ENCODE measurements around the gene AGAP1. TPM values are rescaled to one million over a fixed set of nuclear protein-coding genes. Genes with fewer than 3 reads are reported as not detected.

AGAP1 gene
- total RNA-seq, 1 experiment from 2014 or later, result 25.8 TPM

GRCh38 chr2:236119003-236119402 is 625.2 kb downstream of the AGAP1 start:
- Histone ChIP-seq H4K20me1 (ENCODE audit: control insufficient read depth, insufficient read depth, insufficient read length) (no peaks in the 10 kb centered on the region), H4K91ac (ENCODE audit: insufficient read length, low read depth, low read length) (no peak overlapping the region), H3K27ac (ENCODE audit: insufficient read length, low read depth, low read length) (no peak overlapping the region), H3K4me2 (ENCODE audit: insufficient read depth, insufficient read length, low read length) (no peak overlapping the region), H2BK120ac (ENCODE audit: low read depth, low read length, poor library complexity, severe bottlenecking) (no peak overlapping the region), H2AFZ (ENCODE audit: low read length) (no peak overlapping the region), H3K27me3 (ENCODE audit: insufficient read depth, low read length) (no peaks in the 10 kb centered on the region), H2BK5ac (ENCODE audit: insufficient read length, low read length) (no peak overlapping the region), H3K23ac (ENCODE audit: insufficient read length, low read depth, low read length) (no peak overlapping the region), H2BK20ac (ENCODE audit: low read depth, low read length, poor library complexity, severe bottlenecking) (no peak overlapping the region), H3K18ac (ENCODE audit: insufficient read length, low read depth, low read length) (no peak overlapping the region), H3K23me2 (ENCODE audit: insufficient read length, low read depth, low read length, poor library complexity, severe bottlenecking) (no peaks in the 10 kb centered on the region), H3T11ph (ENCODE audit: low read length) (no peak overlapping the region), H2AK5ac (ENCODE audit: insufficient read length, low read length) (no peak overlapping the region), H2BK12ac (ENCODE audit: insufficient read length, low read depth, low read length) (no peak overlapping the region), H4K5ac (ENCODE audit: insufficient read length, low read depth, low read length) (no peak overlapping the region), H2BK15ac (ENCODE audit: low read depth, low read length) (no peak overlapping the region), H3K79me1 (ENCODE audit: insufficient read depth, low read depth, low read length, poor library complexity, severe bottlenecking) (no peaks in the 10 kb centered on the region), H3K4ac (ENCODE audit: low read depth, low read length) (no peak overlapping the region), H3K9me3 (ENCODE audit: control insufficient read depth, low read depth, low read length) (no peaks in the 10 kb centered on the region), H3K14ac (ENCODE audit: insufficient read depth, low read length) (no peak overlapping the region), H3K4me1 (ENCODE audit: insufficient read depth, low read length) (peaks cover 3% of the 10 kb centered on the region; the same call in 1 of the 2 replicates), H3K9ac (ENCODE audit: extremely low read depth, insufficient read length, low read length) (no peak overlapping the region), H3K56ac (ENCODE audit: insufficient read length, low read depth, low read length) (no peak overlapping the region), H3K79me2 (ENCODE audit: insufficient read depth, low read length) (no peaks in the 10 kb centered on the region), H4K8ac (replicated peaks; ENCODE audit: insufficient read length, low read depth, low read length) (no peak overlapping the region)
- Mint-ChIP-seq H3K4me3 (no peak overlapping the region), H3K27ac (no peak overlapping the region), H3K4me1 (peaks cover 21 to 23% of the 10 kb centered on the region in 2 experiments), H3K27me3 (ENCODE audit: low read depth) (peaks cover 58% of the 10 kb centered on the region), H3K9me3 (no peaks in the 10 kb centered on the region; a peak in 1 of 5 replicates), H3K36me3 (ENCODE audit: insufficient read depth in 1 of 3, low read depth in 3 of 3) (peaks cover 0 to 7% (median 0%) of the 10 kb centered on the region in 3 experiments; a peak in 3 of 7 replicates)
- no peak for TF ChIP-seq CTCF (conservative IDR thresholded peaks at IDR 0.05)
- DNase-seq, result no peak
- WGBS (ENCODE audit: extremely low coverage, insufficient read length, low lambda C conversion rate), result no CpG with 5 or more reads among the region's 4 CpGs

Data from H9 (cell line).